ENCODE results near the gene ERCC6L2. TPM values are rescaled to one million over a fixed set of nuclear protein-coding genes. Genes with fewer than 3 reads are reported as not detected.

ERCC6L2 gene
- total RNA-seq, 2 donors from 2014 or later, result 21.5 to 36.4 TPM

GRCh38 chr9:96009223-96009602 lies 133.7 kb downstream of the ERCC6L2 start:
- Histone ChIP-seq H3K9me3 (no peaks in the 10 kb centered on the region), H3K27ac (no peak overlapping the region), H3K4me1 (no peaks in the 10 kb centered on the region), H3K27me3 (no peaks in the 10 kb centered on the region), H3K9ac (ENCODE audit: low read depth in 2 of 2, low read length in 2 of 2) (no peak overlapping the region), H3K36me3 (no peaks in the 10 kb centered on the region), H3K4me3 (no peak overlapping the region)
- no peak for TF ChIP-seq CTCF (IDR thresholded peaks at IDR 0.05)
- no peak for DNase-seq
- intact Hi-C loops (cut with DNase I), result no loop called here

DNA sequence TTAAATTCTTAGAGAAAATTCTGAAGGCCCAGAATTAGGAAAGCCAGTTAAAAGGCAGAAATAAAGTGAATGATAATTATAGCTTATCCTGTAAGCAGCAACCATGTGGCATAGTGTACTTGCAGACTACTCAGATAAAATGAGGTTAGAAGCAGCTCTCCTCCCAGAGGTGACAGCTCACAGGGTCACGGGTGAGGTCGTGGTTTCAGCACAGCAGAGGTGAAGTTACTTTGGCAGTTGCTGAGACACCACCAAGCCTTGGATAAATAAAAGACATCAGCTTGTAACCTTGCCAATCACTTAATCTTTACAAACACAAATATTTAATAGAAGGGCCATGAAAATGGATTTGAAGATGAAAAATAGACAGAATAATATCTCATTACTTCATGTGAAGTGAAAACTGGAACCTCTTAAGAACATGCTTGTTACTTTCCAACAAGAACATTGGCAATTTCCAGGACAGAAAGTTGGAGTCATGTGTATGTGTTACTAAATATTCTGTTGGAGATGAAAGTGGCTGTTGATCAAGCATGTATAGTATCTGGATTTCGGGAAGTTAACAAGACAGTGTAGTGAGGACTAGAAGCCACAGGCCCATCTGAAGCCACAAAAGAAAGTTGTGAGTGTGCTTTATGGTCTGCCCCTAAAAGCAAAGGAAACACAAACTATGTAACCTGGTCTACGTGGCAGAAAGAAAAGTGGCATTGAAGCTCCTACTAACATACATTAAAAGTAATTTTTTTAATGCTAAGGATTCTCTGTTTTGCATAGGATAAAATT lies 134.4 kb downstream of the ERCC6L2 start:
- no peaks in the 10 kb centered on the region for H3K27me3 ChIP-seq
- no peak overlapping the region for H3K9ac ChIP-seq (ENCODE audit: low read depth in 2 of 2, low read length in 2 of 2)
- H3K4me3 ChIP-seq, result no peak overlapping the region
- no peaks in the 10 kb centered on the region for H3K4me1 ChIP-seq
- no peak overlapping the region for H3K27ac ChIP-seq
- DNase-seq, result no peak
- intact Hi-C loops (cut with DNase I), result no loop called here
- no peaks in the 10 kb centered on the region for H3K36me3 ChIP-seq
- no peak for TF ChIP-seq CTCF (IDR thresholded peaks at IDR 0.05)
- H3K9me3 ChIP-seq, result no peaks in the 10 kb centered on the region

- no peak overlapping the region for H3K9ac ChIP-seq (ENCODE audit: low read depth in 2 of 2, low read length in 2 of 2)
- H3K9me3 ChIP-seq, result no peaks in the 10 kb centered on the region
- intact Hi-C loops (cut with DNase I), result no loop called here
- H3K27ac ChIP-seq, result no peak overlapping the region
- H3K27me3 ChIP-seq, result no peaks in the 10 kb centered on the region
- DNase-seq, result no peak
- no peaks in the 10 kb centered on the region for H3K36me3 ChIP-seq
- TF ChIP-seq CTCF (IDR thresholded peaks at IDR 0.05), result no peak
- no peak overlapping the region for H3K4me3 ChIP-seq
- no peaks in the 10 kb centered on the region for H3K4me1 ChIP-seq
These were observed 138.6 kb downstream of the ERCC6L2 start for GRCh38 chr9:96014078-96014477.

- H3K27me3 ChIP-seq, result peaks cover 9% of the 10 kb centered on the region
- DNase-seq, result no peak
- H3K4me3 ChIP-seq, result no peak overlapping the region
- intact Hi-C loops (cut with DNase I), result no loop called here
- H3K4me1 ChIP-seq, result no peaks in the 10 kb centered on the region
- TF ChIP-seq CTCF (IDR thresholded peaks at IDR 0.05), result no peak
- H3K9ac ChIP-seq (ENCODE audit: low read depth in 2 of 2, low read length in 2 of 2), result no peak overlapping the region
- no peak overlapping the region for H3K27ac ChIP-seq
- no peaks in the 10 kb centered on the region for H3K9me3 ChIP-seq
- no peaks in the 10 kb centered on the region for H3K36me3 ChIP-seq
These were observed 140.6 kb downstream of the ERCC6L2 start for GRCh38 chr9:96015876-96016686.

Data from colonic mucosa (tissue), 4 donors.